A673 (cell line): ENCODE data around the gene RPS6KA1. TPM values are rescaled to one million over a fixed set of nuclear protein-coding genes. Genes with fewer than 3 reads are reported as not detected.
"Not testable (repeated sequence)": the region's sequence is repeated elsewhere in the genome, so short reads cannot be mapped to it uniquely, and the experiment has no call there.

ENCODE experiments used
- BruUV-seq: library from RNA; stranded (reverse); fragments of 400-500 nt; replicated peaks from 2 replicates; lab custom pipeline; 2021; lab: Mats Ljungman, UMichigan
- CTCF ChIA-PET: fragments of 300-600 bp; sonication (Branson Sonifier 250); formaldehyde crosslinking; loops from one replicate; lab custom pipeline; 2022; ENCODE audit warnings: antibody characterized with exemption; lab: Charles Lee
- POLR2A ChIA-PET: fragments of 300-600 bp; sonication (Branson Sonifier 250); formaldehyde crosslinking; loops from one replicate; lab custom pipeline; 2022; ENCODE audit warnings: antibody characterized with exemption; ENCODE audit not compliant: low non-redundant PET; lab: Charles Lee
- DNase-seq: peaks from one replicate; pipeline ENCODE4 v3.0.0-alpha.2; 2015; ENCODE audit warnings: low spot score
- H3K27ac ChIP-seq: fragments of 200-600 bp; sonication (generic); 2 replicates; pipeline ENCODE4 v1.5.1; 2016; ENCODE audit warnings: mixed run types, low read depth, mild to moderate bottlenecking, mixed read lengths, antibody characterized with exemption, low read length; ENCODE audit not compliant: poor library complexity, severe bottlenecking
- H3K27me3 ChIP-seq: fragments of 200-600 bp; sonication (generic); replicated peaks from 2 replicates; pipeline ENCODE4 v1.6.1; 2017; ENCODE audit warnings: mixed run types, low read depth, mild to moderate bottlenecking, mixed read lengths, antibody characterized with exemption, low read length; ENCODE audit not compliant: insufficient read depth, poor library complexity
- H3K36me3 ChIP-seq: fragments of 200-600 bp; sonication (generic); 2 replicates; pipeline ENCODE4 v1.6.1; 2016; ENCODE audit warnings: mixed run types, mild to moderate bottlenecking, mixed read lengths, antibody characterized with exemption, low read length; ENCODE audit not compliant: insufficient read depth, poor library complexity, severe bottlenecking
- H3K4me1 ChIP-seq: fragments of 200-600 bp; sonication (generic); 2 replicates; pipeline ENCODE4 v1.6.1; 2017; ENCODE audit warnings: mixed run types, mild to moderate bottlenecking, mixed read lengths, antibody characterized with exemption, low read length; ENCODE audit not compliant: insufficient read depth, poor library complexity, severe bottlenecking
- H3K4me3 ChIP-seq: fragments of 200-600 bp; sonication (generic); 2 replicates; pipeline ENCODE4 v1.5.1; 2016; ENCODE audit warnings: low read depth, mixed run types, mild to moderate bottlenecking, mixed read lengths, low read length; ENCODE audit not compliant: poor library complexity, severe bottlenecking
- H3K9me3 ChIP-seq: fragments of 200-600 bp; sonication (generic); 2 replicates; pipeline ENCODE4 v1.6.1; 2016; ENCODE audit warnings: mixed run types, low read depth, mild to moderate bottlenecking, mixed read lengths, antibody characterized with exemption, low read length; ENCODE audit not compliant: poor library complexity, severe bottlenecking
- EZH2 ChIP-seq: fragments of 200-600 bp; sonication (generic); IDR thresholded peaks from 2 replicates; pipeline ENCODE4 v1.6.1; 2017; ENCODE audit warnings: borderline replicate concordance, low read depth, mild to moderate bottlenecking, mixed read lengths, antibody characterized with exemption, low read length; ENCODE audit not compliant: poor library complexity, severe bottlenecking
- intact Hi-C: fragments of 100-400 bp; cut with micrococcal nuclease; formaldehyde crosslinking; loops from one replicate; pipeline ENCODE4 v1.10.0; 2022; ENCODE audit not compliant: unreplicated experiment
- total RNA-seq: library from RNA; stranded (reverse); gene quantifications from 2 replicates; pipeline ENCODE4 v1.2.3, GENCODE V29; 2021
- TF ChIP-seq, protein P1 (sequence below): fragments of 300-800, 200-600 bp; sonication (generic); conservative IDR thresholded peaks from 2 replicates; pipeline ENCODE4 v1.5.1; 2017; ENCODE audit warnings: low read depth, mild to moderate bottlenecking, antibody characterized with exemption, low read length, moderate library complexity, mixed read lengths

The RPS6KA1 gene
- total RNA-seq, 1 experiment from 2014 or later = 6.3 TPM

DNA sequence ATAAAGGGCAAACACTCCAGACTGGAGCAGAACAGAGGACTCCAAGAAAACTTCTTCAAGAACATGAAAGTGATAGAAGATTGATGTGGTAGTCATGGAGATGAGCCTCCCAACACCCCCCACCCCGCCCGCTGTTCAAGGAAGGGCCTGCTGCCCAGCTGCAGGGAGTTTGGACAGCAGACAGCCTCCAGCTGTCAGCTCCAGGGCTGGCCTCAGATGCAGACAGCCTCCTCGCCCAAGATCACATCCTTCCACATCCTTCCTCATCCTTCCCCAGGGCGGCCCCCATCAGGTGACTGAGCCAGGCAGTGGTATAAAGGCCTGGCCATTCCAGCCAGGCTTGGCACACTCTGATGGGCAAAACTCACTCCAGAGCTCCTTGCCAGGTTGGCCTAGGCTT is 32.7 kb upstream of the RPS6KA1 start:
- intact Hi-C loops = no loop called here
- Histone ChIP-seq H3K27ac (no peak overlapping the region), H3K36me3 (no peaks in the 10 kb centered on the region), H3K27me3 (no peaks in the 10 kb centered on the region), H3K4me3 (no peak overlapping the region), H3K4me1 (peaks cover 15% of the 10 kb centered on the region), H3K9me3 (no peaks in the 10 kb centered on the region)
- ChIA-PET POLR2A (no interaction called here), CTCF (no interaction called here)
- no peak for DNase-seq
- no TSS peak for BruUV-seq
- TF ChIP-seq EZH2 = no peak
- TF ChIP-seq, protein P1, sequence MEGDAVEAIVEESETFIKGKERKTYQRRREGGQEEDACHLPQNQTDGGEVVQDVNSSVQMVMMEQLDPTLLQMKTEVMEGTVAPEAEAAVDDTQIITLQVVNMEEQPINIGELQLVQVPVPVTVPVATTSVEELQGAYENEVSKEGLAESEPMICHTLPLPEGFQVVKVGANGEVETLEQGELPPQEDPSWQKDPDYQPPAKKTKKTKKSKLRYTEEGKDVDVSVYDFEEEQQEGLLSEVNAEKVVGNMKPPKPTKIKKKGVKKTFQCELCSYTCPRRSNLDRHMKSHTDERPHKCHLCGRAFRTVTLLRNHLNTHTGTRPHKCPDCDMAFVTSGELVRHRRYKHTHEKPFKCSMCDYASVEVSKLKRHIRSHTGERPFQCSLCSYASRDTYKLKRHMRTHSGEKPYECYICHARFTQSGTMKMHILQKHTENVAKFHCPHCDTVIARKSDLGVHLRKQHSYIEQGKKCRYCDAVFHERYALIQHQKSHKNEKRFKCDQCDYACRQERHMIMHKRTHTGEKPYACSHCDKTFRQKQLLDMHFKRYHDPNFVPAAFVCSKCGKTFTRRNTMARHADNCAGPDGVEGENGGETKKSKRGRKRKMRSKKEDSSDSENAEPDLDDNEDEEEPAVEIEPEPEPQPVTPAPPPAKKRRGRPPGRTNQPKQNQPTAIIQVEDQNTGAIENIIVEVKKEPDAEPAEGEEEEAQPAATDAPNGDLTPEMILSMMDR = no peak

DNA sequence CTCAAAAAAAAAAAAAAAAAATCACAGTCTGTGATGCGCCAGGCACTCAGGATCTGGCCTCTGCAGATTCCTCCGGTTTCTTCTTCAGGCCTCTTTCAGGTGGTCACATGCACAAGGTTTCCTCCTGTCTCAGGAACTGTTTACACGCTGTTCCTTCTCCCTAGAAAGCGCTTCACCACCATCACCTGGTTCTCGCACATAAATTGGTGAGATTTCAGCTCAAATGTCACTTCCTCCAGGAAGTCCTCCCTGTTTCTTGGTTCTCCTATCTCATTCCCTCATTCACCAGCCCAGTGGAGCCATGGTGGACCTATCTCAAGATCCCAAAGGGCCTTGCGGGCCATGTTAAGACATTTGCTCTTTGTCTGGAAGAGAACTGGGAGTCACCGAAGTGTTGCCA is 30.7 kb upstream of the RPS6KA1 start:
- no TSS peak for BruUV-seq
- DNase-seq = no peak
- TF ChIP-seq EZH2 = no peak
- TF ChIP-seq, protein P1 = no peak
- Histone ChIP-seq H3K27me3 (no peaks in the 10 kb centered on the region), H3K27ac (no peak overlapping the region), H3K36me3 (no peaks in the 10 kb centered on the region), H3K4me3 (no peak overlapping the region), H3K9me3 (no peaks in the 10 kb centered on the region), H3K4me1 (peaks cover 15% of the 10 kb centered on the region)
- POLR2A ChIA-PET = no interaction called here
- CTCF ChIA-PET = no interaction called here
- intact Hi-C loops = no loop called here

DNA sequence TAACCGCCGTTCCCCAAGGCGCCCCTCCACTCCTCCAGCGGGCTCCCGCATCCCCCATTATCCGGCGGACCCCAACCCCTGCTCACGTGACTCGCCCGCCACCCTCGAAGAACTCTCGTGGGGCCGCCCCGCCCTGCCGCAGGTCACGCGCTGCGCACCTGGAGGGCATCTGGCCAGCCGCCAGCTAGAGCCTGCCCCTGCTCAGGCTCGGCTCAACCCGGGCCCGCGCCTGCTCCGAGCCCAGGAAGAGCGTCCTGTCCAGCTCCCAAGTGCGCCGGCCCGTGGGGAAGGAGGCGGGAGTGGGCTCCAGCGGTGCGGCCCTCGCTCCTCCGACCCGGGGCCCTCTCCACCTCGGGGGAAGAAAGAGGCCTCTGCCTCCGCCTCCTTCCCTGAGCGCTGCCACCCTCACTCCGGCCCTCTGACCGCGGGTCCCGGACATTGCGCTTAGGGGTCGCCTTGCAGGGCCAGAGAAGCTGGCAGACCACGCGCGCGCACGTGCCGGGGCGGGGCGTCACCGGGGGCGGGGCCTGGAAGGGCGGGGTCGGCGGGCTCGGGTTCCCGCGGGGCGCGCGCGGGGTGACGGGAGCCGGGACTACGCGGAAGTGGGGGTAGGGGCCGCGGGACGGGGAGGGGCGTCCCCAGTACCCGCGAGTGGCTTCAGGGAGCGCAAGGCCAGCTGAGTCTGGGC is 28.9 kb upstream of the RPS6KA1 start:
- intact Hi-C loops = loop anchor here (5.0 kb wide), 1 partner anchor 287 kb away; the partner anchor contains the start of gene PIGV
- BruUV-seq = no TSS peak
- Histone ChIP-seq H3K4me3 (peak overlapping the region; percentile 65), H3K4me1 (peaks cover 15% of the 10 kb centered on the region), H3K27me3 (no peaks in the 10 kb centered on the region), H3K9me3 (no peaks in the 10 kb centered on the region), H3K27ac (peak overlapping the region; percentile 77), H3K36me3 (no peaks in the 10 kb centered on the region)
- ChIA-PET POLR2A (interaction anchor here (0.7 kb wide), 2 partner anchors 443 to 1027 kb away, joined by 3 to 8 read pairs; no protein-coding TSS in a partner anchor), CTCF (interaction anchor here (0.6 to 1.1 kb wide), 5 partner anchors 10 to 289 kb away, joined by 3 to 5 read pairs (median 3); no protein-coding TSS in a partner anchor)
- TF ChIP-seq EZH2 = no peak
- TF ChIP-seq, protein P1 = no peak
- peak; percentile 85 for DNase-seq

DNA sequence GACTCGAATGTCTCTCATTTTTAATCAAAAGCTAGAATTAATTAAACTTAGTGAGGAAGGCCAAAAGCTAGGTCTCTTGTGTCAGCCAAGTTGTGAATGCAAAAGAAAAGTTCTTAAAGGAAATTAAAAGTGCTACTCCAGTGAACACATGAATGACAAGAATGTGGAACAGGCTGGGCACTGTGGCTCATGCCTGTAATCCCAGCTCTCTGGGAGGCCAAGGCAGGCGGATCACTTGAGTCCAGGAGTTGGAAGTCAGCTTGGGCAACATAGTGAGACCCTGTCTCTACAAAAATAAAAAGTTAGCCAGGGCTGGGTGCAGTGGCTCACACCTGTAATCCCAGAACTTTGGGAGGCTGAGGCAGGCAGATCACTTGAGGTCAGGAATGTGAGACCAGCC is 18.9 kb upstream of the RPS6KA1 start:
- H3K36me3 ChIP-seq, H3K4me3 ChIP-seq, H3K27me3 ChIP-seq, H3K27ac ChIP-seq, BruUV-seq, H3K4me1 ChIP-seq, DNase-seq, CTCF ChIA-PET, H3K9me3 ChIP-seq, POLR2A ChIA-PET, intact Hi-C loops: not testable (repeated sequence)

DNA sequence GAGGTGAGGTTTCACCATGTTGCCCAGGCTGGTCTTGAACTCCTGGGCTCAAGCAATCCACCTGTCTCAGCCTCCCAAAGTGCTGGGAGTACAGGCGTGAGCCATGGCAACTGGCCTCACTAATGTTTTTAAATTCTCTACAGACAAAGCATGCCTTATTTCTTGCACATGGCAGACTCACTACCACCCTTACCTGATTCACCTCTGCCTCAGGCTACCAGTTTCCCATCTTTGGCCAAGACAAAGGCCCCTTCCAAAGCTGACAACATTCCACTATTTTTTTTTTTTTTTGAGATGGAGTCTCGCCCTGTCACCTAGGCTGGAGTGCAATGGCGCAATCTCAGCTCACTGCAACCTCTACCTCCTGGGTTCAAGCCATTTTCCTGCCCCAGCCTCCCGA is 13.7 kb upstream of the RPS6KA1 start:
- H3K27me3 ChIP-seq, BruUV-seq, H3K36me3 ChIP-seq, CTCF ChIA-PET, H3K27ac ChIP-seq, intact Hi-C loops, H3K4me1 ChIP-seq, H3K4me3 ChIP-seq, DNase-seq, H3K9me3 ChIP-seq: not testable (repeated sequence)
- POLR2A ChIA-PET = interaction anchor here (0.7 kb wide), 1 partner anchor 71 kb away, joined by 7 read pairs; no protein-coding TSS in a partner anchor
